ENCODE data around the gene DIP2A.

DIP2A gene
- total RNA-seq, result 86.9 to 111 reads per million in 2 donors

DNA sequence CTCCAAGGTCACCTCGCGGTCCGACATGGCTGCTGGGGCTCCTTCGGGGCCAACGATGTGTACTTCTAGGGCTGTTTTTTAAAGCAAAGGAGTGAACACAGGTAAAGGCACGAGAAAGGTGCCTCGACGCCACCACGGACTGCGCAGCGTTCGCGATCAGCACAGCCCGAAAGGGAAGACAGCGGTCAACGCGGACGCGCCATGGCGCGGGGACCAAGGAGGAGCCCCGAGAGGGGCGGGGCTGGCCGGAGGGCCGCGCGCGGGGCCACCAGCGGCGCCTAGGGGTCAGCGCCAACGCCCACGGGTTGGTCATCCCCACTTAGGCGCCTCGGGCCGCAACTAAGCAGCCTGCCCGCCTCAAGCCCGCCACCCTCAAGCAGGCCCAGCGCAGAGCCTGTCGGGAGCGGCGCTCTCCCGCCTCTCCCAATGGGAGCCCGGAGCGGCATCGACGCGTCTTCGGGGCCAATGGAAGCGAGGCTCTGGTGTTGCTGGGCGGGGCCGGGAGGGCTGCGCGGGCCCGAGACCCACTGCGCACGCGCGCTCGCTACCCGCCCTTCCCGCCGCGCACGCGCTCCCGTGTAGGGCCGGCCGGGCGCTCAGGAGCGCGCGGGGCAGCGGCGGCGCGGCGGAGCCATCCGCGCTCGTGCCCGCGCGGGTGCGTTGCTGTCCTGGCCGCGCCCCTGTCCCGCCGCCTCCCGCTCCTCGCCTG lies at the start of gene DIP2A:
DIP2A (plus strand) TSS at position 577 of the 709 bp plus-strand sequence. CDS start 241 bp downstream, outside the sequence.
- DNase-seq, result peak; percentile 87

DNA sequence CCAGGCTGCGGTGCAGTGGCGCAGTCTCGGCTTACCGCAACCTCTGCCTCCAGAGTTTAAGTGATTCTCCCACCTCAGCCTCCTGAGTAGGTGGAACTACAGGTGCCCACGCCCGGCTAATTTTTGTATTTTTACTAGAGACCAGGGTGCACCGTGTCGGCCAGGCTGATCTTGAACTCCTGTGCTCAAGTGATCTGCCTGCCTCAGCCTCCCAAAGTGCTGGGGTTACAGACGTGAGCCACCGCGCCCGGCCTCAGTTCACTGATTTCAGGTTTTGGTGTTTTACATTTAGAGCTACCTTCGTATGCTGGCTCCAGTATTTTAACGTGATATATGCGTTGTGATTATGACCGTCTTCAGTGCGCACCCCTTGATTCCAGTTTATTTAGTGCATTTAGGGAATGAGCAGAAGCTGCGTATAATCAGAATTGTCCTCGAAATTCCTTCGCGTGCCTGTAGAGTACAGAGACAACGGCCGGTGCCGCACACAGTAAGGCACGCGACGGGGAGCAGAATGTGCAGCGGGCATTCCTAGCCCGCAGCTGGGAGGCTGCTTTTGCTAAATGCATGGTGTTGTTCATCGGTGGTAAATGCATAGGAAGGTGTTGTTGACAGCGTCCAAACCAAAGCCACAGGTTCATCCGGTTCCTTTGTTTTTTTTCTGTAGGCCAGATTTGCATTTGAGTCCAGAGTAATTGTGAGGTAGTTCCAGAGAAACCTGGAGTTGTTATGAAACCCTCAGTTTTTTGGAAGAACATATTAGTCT lies 48.9 kb upstream of the DIP2A start:
- DNase-seq, result no peak

- DNase-seq, result no peak
These were observed 48.2 kb upstream of the DIP2A start for GRCh38 chr21:46410516-46410915.

DNA sequence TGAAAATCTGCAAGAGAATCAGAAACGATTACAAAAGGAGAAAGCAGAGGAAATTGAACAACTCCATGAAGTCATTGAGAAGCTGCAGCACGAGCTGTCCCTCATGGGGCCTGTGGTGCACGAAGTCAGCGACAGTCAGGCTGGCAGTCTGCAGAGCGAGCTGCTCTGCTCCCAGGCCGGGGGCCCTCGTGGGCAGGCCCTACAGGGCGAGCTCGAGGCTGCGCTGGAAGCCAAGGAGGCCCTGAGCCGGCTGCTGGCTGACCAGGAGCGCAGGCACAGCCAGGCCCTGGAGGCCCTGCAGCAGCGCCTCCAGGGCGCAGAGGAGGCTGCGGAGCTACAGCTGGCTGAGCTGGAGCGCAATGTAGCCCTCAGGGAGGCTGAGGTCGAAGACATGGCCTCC lies 47.5 kb upstream of the DIP2A start:
- DNase-seq, result no peak

- no peak for DNase-seq
These were observed 47.0 kb upstream of the DIP2A start for GRCh38 chr21:46411691-46412090.

DNA sequence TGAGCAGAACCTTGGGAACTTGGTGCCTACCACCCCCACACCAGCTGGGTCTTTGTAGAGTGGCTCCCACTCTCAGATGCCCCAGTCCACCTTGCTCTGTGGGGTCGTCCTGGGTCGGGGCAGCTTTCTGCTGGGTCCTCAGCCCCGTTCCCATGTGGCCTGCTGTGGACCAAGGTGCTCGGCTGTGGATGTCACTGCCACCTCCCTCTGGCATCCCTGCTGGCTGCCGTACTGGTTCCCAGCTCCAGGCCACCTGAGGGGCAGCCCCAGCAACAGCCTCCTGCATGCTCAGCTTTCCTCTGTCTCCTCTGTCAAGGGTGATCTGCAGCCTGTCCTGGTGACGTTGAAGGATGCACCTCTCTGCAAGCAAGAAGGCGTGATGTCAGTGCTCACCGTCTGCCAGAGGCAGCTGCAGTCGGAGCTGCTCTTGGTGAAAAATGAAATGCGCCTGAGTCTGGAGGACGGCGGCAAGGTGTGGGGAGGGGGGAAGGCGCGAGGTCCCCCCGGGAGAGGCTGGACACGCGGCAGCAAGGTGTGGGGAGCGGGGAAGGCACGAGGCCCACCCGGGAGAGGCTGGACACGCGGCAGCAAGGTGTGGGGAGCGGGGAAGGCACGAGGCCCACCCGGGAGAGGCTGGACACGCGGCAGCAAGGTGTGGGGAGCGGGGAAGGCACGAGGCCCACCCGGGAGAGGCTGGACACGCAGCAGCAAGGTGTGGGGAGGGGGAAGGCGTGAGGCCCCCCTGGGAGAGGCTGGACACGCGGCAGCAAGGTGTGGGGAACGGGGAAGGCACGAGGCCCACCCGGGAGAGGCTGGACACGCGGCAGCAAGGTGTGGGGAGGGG lies 45.9 kb upstream of the DIP2A start:
- no peak for DNase-seq

- DNase-seq, result no peak
These were observed 45.4 kb upstream of the DIP2A start for GRCh38 chr21:46413365-46413696.

GRCh38 chr21:46414965-46415275 lies 43.8 kb upstream of the DIP2A start:
- no peak for DNase-seq

DNA sequence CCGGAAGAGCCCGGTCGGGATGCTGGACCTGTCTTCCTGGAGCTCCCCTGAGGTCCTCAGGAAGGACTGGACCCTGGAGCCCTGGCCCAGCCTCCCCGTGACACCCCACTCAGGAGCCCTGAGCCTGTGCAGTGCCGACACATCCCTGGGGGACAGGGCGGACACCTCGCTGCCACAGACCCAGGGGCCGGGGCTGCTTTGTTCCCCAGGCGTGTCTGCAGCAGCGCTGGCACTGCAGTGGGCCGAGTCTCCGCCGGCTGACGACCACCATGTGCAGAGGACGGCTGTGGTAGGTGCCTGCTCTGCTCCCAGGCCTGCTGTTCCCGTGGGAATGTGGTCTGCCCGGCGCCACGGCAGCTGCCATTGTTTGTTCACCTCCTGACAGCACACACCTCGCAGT lies 42.1 kb upstream of the DIP2A start:
- DNase-seq, result no peak

DNA sequence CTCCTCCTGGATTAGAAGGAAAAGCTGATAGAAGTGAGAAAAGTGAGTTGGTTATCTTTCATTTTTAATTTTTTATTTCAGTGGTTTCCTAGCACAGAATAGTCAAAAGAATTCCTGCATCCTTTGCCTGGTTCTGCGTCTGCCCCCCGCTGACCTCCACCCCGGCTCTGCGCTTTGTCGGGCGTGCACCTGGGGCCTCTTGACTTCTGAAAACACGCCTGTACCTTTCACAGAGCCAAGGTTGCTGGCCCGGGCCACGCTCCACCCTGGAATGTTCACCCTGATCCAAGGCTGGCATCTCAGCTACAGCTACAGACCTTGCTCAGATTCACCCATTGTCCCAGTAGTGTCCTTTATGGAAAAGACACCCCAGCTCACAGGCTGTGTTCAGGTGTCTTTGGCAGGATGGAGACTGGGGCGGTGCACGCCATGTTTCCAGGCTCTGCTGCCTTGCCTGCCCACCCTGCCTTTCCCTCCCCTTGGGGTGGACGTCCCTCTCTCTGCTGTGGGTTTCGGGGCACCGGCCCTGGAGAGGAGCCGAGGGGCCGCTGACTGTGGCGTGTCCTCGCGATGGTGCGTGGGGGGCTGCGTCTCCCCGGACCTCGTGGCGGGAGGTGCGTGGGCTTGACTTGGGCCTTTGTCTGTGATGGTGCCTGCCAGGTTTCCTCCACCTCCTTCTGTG lies 40.3 kb upstream of the DIP2A start:
- DNase-seq, result no peak

GRCh38 chr21:46420241-46421190 lies 38.2 kb upstream of the DIP2A start:
- DNase-seq, result no peak

GRCh38 chr21:46421191-46421750 lies 37.4 kb upstream of the DIP2A start:
- no peak for DNase-seq

GRCh38 chr21:46421756-46422555 lies 36.7 kb upstream of the DIP2A start:
- no peak for DNase-seq

- DNase-seq, result no peak
These were observed 36.0 kb upstream of the DIP2A start for GRCh38 chr21:46422636-46423241.

GRCh38 chr21:46423546-46424038 lies 35.1 kb upstream of the DIP2A start:
- no peak for DNase-seq

DNA sequence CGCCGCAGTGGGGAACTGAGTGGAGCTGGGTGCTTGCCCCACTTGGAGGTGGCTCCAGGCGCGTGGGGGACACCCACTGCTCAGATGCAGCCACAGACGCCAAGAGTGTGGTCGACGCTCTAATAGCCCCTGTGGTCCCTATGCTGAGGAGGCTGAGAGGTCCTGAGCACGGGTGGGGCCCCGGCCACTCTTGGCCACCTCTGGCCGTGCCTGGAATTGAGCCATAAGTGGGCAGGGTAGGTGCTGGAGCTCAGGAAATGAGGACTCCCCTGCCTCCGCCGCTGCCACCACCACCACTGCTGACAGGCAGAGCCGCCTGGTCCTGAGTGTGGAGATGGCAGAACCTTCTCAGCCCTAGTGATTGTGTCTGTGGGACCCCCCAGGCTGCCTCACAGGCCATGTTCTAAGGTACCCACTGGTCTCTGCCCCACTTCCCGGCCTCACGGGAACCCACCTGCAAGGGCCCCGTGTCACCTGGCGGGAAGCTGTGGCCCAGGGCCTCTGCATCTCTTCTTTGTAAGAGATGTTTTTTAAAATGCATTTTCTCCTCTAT lies 34.6 kb upstream of the DIP2A start:
- DNase-seq, result no peak

- DNase-seq, result no peak
These were observed 34.1 kb upstream of the DIP2A start for GRCh38 chr21:46424621-46425020.

DNA sequence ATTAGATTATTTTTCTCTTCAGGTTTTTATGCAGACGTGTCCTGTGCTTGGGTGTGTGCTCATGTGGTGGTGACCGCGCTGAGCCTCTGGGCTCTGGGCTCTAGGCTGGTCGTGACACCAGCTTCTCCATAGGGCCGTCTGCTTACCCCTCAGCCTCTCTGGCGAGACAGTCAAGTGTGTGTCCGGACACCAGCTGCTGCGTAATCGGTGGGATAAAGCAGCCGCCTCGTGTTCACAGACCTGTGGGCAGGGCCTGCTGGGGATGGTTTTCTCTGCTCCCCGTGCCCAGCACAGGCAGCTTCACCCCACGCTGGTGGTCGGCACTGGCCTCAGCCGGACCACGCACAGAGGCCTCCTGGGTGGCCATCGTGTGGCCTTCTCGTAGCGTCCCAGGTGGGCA lies 33.6 kb upstream of the DIP2A start:
- DNase-seq, result no peak

DNA sequence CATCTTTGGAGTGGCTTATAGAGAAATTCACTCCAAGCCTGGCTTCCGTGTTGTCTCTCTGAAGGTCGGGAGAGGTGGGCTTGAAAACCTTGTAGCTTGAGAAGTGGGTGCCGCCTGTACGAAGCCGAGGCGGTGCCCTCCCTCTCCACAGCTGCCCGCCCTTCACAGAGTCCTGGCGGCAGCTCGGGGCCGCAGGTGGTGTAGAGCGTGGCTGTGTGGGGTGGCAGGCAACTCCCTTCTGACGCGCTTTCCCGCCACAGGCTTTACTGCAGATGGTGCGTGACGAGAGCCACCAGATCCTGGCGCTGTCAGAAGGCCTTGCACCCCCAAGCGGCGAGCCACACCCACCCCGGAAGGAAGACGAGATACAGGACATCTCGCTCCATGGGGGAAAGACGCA lies 33.1 kb upstream of the DIP2A start:
- DNase-seq, result peak; percentile 9

Data from T-helper 9 cell (primary cell).